ENCODE data around the gene KCTD2. TPM values are rescaled to one million over a fixed set of nuclear protein-coding genes. Genes with fewer than 3 reads are reported as not detected.
A peak's percentile ranks its signal among the peaks of the same experiment; 100 is the strongest.

Gene KCTD2
- total RNA-seq, 1 donor from 2014 or later = 22.9 TPM

- Histone ChIP-seq H3K4me1 (peaks cover 87% of the 10 kb centered on the region), H3K27me3 (ENCODE audit: low read depth) (no peaks in the 10 kb centered on the region), H3K9me3 (no peaks in the 10 kb centered on the region), H3K36me3 (peaks cover 5% of the 10 kb centered on the region), H3K4me3 (peak overlapping the region; percentile 30), H3K27ac (peak overlapping the region; percentile 76)
- intact Hi-C loops (cut with DNase I) = no loop called here
- ATAC-seq = no peak
- DNase-seq = no peak
- TF ChIP-seq CTCF (IDR thresholded peaks at IDR 0.05) = no peak
Observed at GRCh38 chr17:75090871-75091854, 44.1 kb downstream of the KCTD2 start.

- Histone ChIP-seq H3K36me3 (peaks cover 5% of the 10 kb centered on the region), H3K27me3 (ENCODE audit: low read depth) (no peaks in the 10 kb centered on the region), H3K4me1 (peaks cover 85% of the 10 kb centered on the region), H3K27ac (peak overlapping the region; percentile 76), H3K9me3 (no peaks in the 10 kb centered on the region), H3K4me3 (peak overlapping the region; percentile 30)
- no peak for TF ChIP-seq CTCF (IDR thresholded peaks at IDR 0.05)
- intact Hi-C loops (cut with DNase I) = no loop called here
- DNase-seq (no peak), ATAC-seq (no peak)
Observed at GRCh38 chr17:75091855-75092327, 44.9 kb downstream of the KCTD2 start.

- peak overlapping the region; percentile 76 for H3K27ac ChIP-seq
- peak; percentile 59 for DNase-seq
- no peaks in the 10 kb centered on the region for H3K9me3 ChIP-seq
- peaks cover 73% of the 10 kb centered on the region for H3K4me1 ChIP-seq
- H3K27me3 ChIP-seq (ENCODE audit: low read depth) = no peaks in the 10 kb centered on the region
- no peak for TF ChIP-seq CTCF (IDR thresholded peaks at IDR 0.05)
- intact Hi-C loops (cut with DNase I) = no loop called here
- H3K4me3 ChIP-seq = no peak overlapping the region
- ATAC-seq = no peak
- H3K36me3 ChIP-seq = peaks cover 16% of the 10 kb centered on the region
Observed at GRCh38 chr17:75093548-75094158, 46.6 kb downstream of the KCTD2 start.

GRCh38 chr17:75094871-75095399 is 47.9 kb downstream of the KCTD2 start:
- H3K4me3 ChIP-seq = no peak overlapping the region
- ATAC-seq (no peak), DNase-seq (no peak)
- H3K27me3 ChIP-seq (ENCODE audit: low read depth) = no peaks in the 10 kb centered on the region
- H3K9me3 ChIP-seq = no peaks in the 10 kb centered on the region
- TF ChIP-seq CTCF (IDR thresholded peaks at IDR 0.05) = no peak
- intact Hi-C loops (cut with DNase I) = no loop called here
- peaks cover 60% of the 10 kb centered on the region for H3K4me1 ChIP-seq
- peaks cover 29% of the 10 kb centered on the region for H3K36me3 ChIP-seq
- peak overlapping the region; percentile 77 for H3K27ac ChIP-seq

GRCh38 chr17:75096082-75096625 is 49.1 kb downstream of the KCTD2 start:
- peaks cover 38% of the 10 kb centered on the region for H3K36me3 ChIP-seq
- intact Hi-C loops (cut with DNase I) = no loop called here
- H3K27ac ChIP-seq = peak overlapping the region; percentile 77
- ATAC-seq = peak; percentile 94
- peaks cover 48% of the 10 kb centered on the region for H3K4me1 ChIP-seq
- no peak for TF ChIP-seq CTCF (IDR thresholded peaks at IDR 0.05)
- no peaks in the 10 kb centered on the region for H3K27me3 ChIP-seq (ENCODE audit: low read depth)
- DNase-seq = peak; percentile 92
- H3K9me3 ChIP-seq = no peaks in the 10 kb centered on the region
- no peak overlapping the region for H3K4me3 ChIP-seq
